PC-9 (cell line): Measurements from ENCODE around the gene PI4KA. TPM values are rescaled to one million over a fixed set of nuclear protein-coding genes. Genes with fewer than 3 reads are reported as not detected.
"Not testable (repeated sequence)": the region's sequence is repeated elsewhere in the genome, so short reads cannot be mapped to it uniquely, and the experiment has no call there.

Experiments used
- BruUV-seq: library from RNA; stranded (reverse); fragments of 400-500 nt; replicated peaks from 2 replicates; lab custom pipeline; 2021; lab: Mats Ljungman, UMichigan
- CTCF ChIA-PET: fragments of 300-600 bp; sonication (Branson Sonifier 250); formaldehyde crosslinking; loops from one replicate; lab custom pipeline; 2022; ENCODE audit warnings: antibody characterized with exemption; lab: Charles Lee
- POLR2A ChIA-PET: fragments of 300-600 bp; sonication (Branson Sonifier 250); formaldehyde crosslinking; loops from one replicate; lab custom pipeline; 2022; ENCODE audit warnings: antibody characterized with exemption; ENCODE audit not compliant: unreplicated experiment; lab: Charles Lee
- DNase-seq, 2 experiments: peaks; one replicate each; pipeline versions ENCODE4 v3.0.0 to v3.0.0-alpha.2; 2015 to 2022; ENCODE audit warnings: mixed read lengths in 1 of 2
- H2AFZ ChIP-seq: fragments of 200-600 bp; sonication (generic); 2 replicates; pipeline ENCODE4 v1.8.1; 2017; ENCODE audit warnings: antibody characterized with exemption
- H3F3A ChIP-seq: fragments of 200-600 bp; sonication (generic); 2 replicates; pipeline ENCODE4 v1.8.1; 2017; ENCODE audit warnings: antibody characterized with exemption, mild to moderate bottlenecking, low read depth; ENCODE audit not compliant: insufficient read depth
- H3K27ac ChIP-seq: fragments of 200-600 bp; sonication (generic); 2 replicates; pipeline ENCODE4 v1.6.1; 2016; ENCODE audit warnings: mixed run types
- H3K27me3 ChIP-seq: fragments of 200-600 bp; sonication (generic); 2 replicates; pipeline ENCODE4 v1.6.1; 2016; ENCODE audit warnings: low read depth, mixed run types; ENCODE audit not compliant: insufficient read depth
- H3K36me3 ChIP-seq: fragments of 200-600 bp; sonication (generic); 2 replicates; pipeline ENCODE4 v1.6.1; 2016; ENCODE audit warnings: low read depth, mixed run types
- H3K4me1 ChIP-seq: fragments of 200-600 bp; sonication (generic); replicated peaks from 2 replicates; pipeline ENCODE4 v1.6.1; 2016; ENCODE audit warnings: mixed run types; ENCODE audit not compliant: insufficient read depth
- H3K4me2 ChIP-seq: fragments of 200-600 bp; sonication (generic); 2 replicates; pipeline ENCODE4 v1.6.1; 2017; ENCODE audit warnings: mixed run types
- H3K4me3 ChIP-seq: fragments of 200-600 bp; sonication (generic); 2 replicates; pipeline ENCODE4 v1.6.1; 2016; ENCODE audit warnings: mixed run types
- H3K79me2 ChIP-seq: fragments of 200-600 bp; sonication (generic); 2 replicates; pipeline ENCODE4 v1.6.1; 2017; ENCODE audit warnings: low read depth, mixed run types
- H3K9me2 ChIP-seq: fragments of 200-600 bp; sonication (generic); 2 replicates; pipeline ENCODE4 v1.8.1; 2017; ENCODE audit warnings: mild to moderate bottlenecking; ENCODE audit not compliant: insufficient read depth
- H3K9me3 ChIP-seq: fragments of 200-600 bp; sonication (generic); 2 replicates; pipeline ENCODE4 v1.8.1; 2016; ENCODE audit warnings: low read depth; ENCODE audit not compliant: insufficient read depth
- H4K20me1 ChIP-seq: fragments of 200-600 bp; sonication (generic); 2 replicates; pipeline ENCODE4 v1.8.1; 2017; ENCODE audit not compliant: insufficient read depth
- CTCF ChIP-seq: fragments of 200-600 bp; sonication (generic); conservative IDR thresholded peaks from 2 replicates; pipeline ENCODE4 v1.6.1; 2017; ENCODE audit warnings: mixed run types, antibody characterized with exemption, mild to moderate bottlenecking, moderate library complexity
- EZH2 ChIP-seq: fragments of 200-600 bp; sonication (generic); IDR thresholded peaks from 2 replicates; pipeline ENCODE4 v1.8.0; 2017; ENCODE audit warnings: antibody characterized with exemption, low read depth
- intact Hi-C: fragments of 100-400 bp; cut with micrococcal nuclease; formaldehyde crosslinking; loops from one replicate; pipeline ENCODE4 v1.10.0; 2022; ENCODE audit not compliant: unreplicated experiment
- total RNA-seq: library from RNA; stranded (reverse); gene quantifications from 2 replicates; pipeline ENCODE4 v1.2.3, GENCODE V29; 2021

PI4KA gene
- total RNA-seq, 1 experiment from 2014 or later, result 27.9 TPM

GRCh38 chr22:20825624-20826023 is 33.0 kb downstream of the PI4KA start:
- DNase-seq, result no peak
- no peaks in the 10 kb centered on the region for H3K9me2 ChIP-seq
- H3K4me2 ChIP-seq, result no peak overlapping the region
- TF ChIP-seq EZH2 (no peak), CTCF (no peak)
- H3K4me1 ChIP-seq, result no peaks in the 10 kb centered on the region
- no peaks in the 10 kb centered on the region for H3K36me3 ChIP-seq
- no peaks in the 10 kb centered on the region for H4K20me1 ChIP-seq
- H3K9me3 ChIP-seq, result no peaks in the 10 kb centered on the region
- H3K27me3 ChIP-seq, result no peaks in the 10 kb centered on the region
- intact Hi-C loops, result no loop called here
- ChIA-PET CTCF (interaction anchor here (0.6 kb wide), 1 partner anchor 277 kb away, joined by 7 read pairs; no protein-coding TSS in a partner anchor), POLR2A (interaction anchor here (0.6 kb wide), 1 partner anchor 1075 kb away, joined by 6 read pairs; no protein-coding TSS in a partner anchor)
- no peak overlapping the region for H2AFZ ChIP-seq
- no TSS peak for BruUV-seq
- no peaks in the 10 kb centered on the region for H3F3A ChIP-seq
- no peaks in the 10 kb centered on the region for H3K79me2 ChIP-seq
- H3K4me3 ChIP-seq, result no peak overlapping the region
- no peak overlapping the region for H3K27ac ChIP-seq

GRCh38 chr22:20825216-20825615 is 33.4 kb downstream of the PI4KA start:
- POLR2A ChIA-PET, result interaction anchor here (0.6 kb wide), 1 partner anchor 1074 kb away, joined by 6 read pairs; no protein-coding TSS in a partner anchor
- CTCF ChIA-PET, result interaction anchor here (0.6 kb wide), 1 partner anchor 277 kb away, joined by 7 read pairs; no protein-coding TSS in a partner anchor
- H3K4me1 ChIP-seq, H3K36me3 ChIP-seq, H3K4me2 ChIP-seq, H3K4me3 ChIP-seq, H4K20me1 ChIP-seq, H3K79me2 ChIP-seq, intact Hi-C loops, H3F3A ChIP-seq, DNase-seq, BruUV-seq, H2AFZ ChIP-seq, H3K27ac ChIP-seq, H3K27me3 ChIP-seq, H3K9me2 ChIP-seq, H3K9me3 ChIP-seq: not testable (repeated sequence)

GRCh38 chr22:20823264-20823663 is 35.3 kb downstream of the PI4KA start:
- no peak for DNase-seq
- POLR2A ChIA-PET, result no interaction called here

More at GRCh38 chr22:20823264-20823663, 35.3 kb downstream of the PI4KA start:
- no peaks in the 10 kb centered on the region for H3K9me3 ChIP-seq
- H3K9me2 ChIP-seq, result no peaks in the 10 kb centered on the region
- CTCF ChIA-PET, result no interaction called here
- H3K4me3 ChIP-seq, result no peak overlapping the region
- no peaks in the 10 kb centered on the region for H3K4me1 ChIP-seq
- H3F3A ChIP-seq, result no peaks in the 10 kb centered on the region
- intact Hi-C loops, result no loop called here
- no peak overlapping the region for H3K4me2 ChIP-seq
- no peak overlapping the region for H2AFZ ChIP-seq
- H3K79me2 ChIP-seq, result no peaks in the 10 kb centered on the region
- no peak for TF ChIP-seq CTCF
- no peak for TF ChIP-seq EZH2
- no peaks in the 10 kb centered on the region for H3K27me3 ChIP-seq
- no peaks in the 10 kb centered on the region for H3K36me3 ChIP-seq
- no TSS peak for BruUV-seq
- H3K27ac ChIP-seq, result no peak overlapping the region
- H4K20me1 ChIP-seq, result no peaks in the 10 kb centered on the region
